ENCODE measurements around the gene CNTNAP5. TPM values are rescaled to one million over a fixed set of nuclear protein-coding genes. Genes with fewer than 3 reads are reported as not detected.

Gene CNTNAP5
- total RNA-seq (2022) = not detected in 2 replicates
- percentile 1 among the genes with signal in this experiment for Bru-seq, nascent RNA
- BruChase-seq, experiment 1, labeled RNA remaining after a 6-hour chase = percentile 1 among the genes with signal in this experiment
- BruChase-seq, experiment 2, labeled RNA remaining after a 2-hour chase = percentile 1 among the genes with signal in this experiment
- long read RNA-seq = 0 reads

GRCh38 chr2:124025171-124025580 lies at the start of gene CNTNAP5:
TSS of gene CNTNAP5 (plus strand) at chr2:124025287. CDS start at chr2:124025651, 364 bp downstream.
- ChIA-PET POLR2A (no interaction called here), CTCF (interaction anchor here (0.7 to 7.7 kb wide), 6 partner anchors 11 to 1490 kb away, joined by 3 to 98 read pairs (median 3); no protein-coding TSS in a partner anchor)
- Mint-ChIP-seq H3K9me3 (ENCODE audit: unreplicated experiment) (no peaks in the 10 kb centered on the region), H3K27ac (ENCODE audit: low read depth, unreplicated experiment) (no peak within 1 kb of the TSS), H3K4me3 (ENCODE audit: unreplicated experiment) (no peak within 1 kb of the TSS), H3K4me1 (ENCODE audit: insufficient read depth, unreplicated experiment) (peaks cover 12% of the 10 kb centered on the region), H3K36me3 (ENCODE audit: insufficient read depth, unreplicated experiment) (no peaks in the 10 kb centered on the region), H3K27me3 (ENCODE audit: insufficient read depth, unreplicated experiment) (no peaks in the 10 kb centered on the region)
- intact Hi-C loops (cut with micrococcal nuclease) = loop anchor here (5.0 to 10.0 kb wide), 3 partner anchors 297 to 1720 kb away; no protein-coding TSS in a partner anchor
- no peak for DNase-seq (ENCODE audit: unreplicated experiment)
- TF ChIP-seq CTCF (IDR thresholded peaks at IDR 0.05; ENCODE audit: unreplicated experiment) = no peak
- no TSS peak for BruUV-seq (replicated peaks)

- Mint-ChIP-seq H3K27me3 (ENCODE audit: insufficient read depth, unreplicated experiment) (no peaks in the 10 kb centered on the region), H3K4me3 (ENCODE audit: unreplicated experiment) (no peak overlapping the region), H3K36me3 (ENCODE audit: insufficient read depth, unreplicated experiment) (no peaks in the 10 kb centered on the region), H3K27ac (ENCODE audit: low read depth, unreplicated experiment) (no peak overlapping the region), H3K4me1 (ENCODE audit: insufficient read depth, unreplicated experiment) (peaks cover 13% of the 10 kb centered on the region), H3K9me3 (ENCODE audit: unreplicated experiment) (peaks cover 23% of the 10 kb centered on the region)
- intact Hi-C loops (cut with micrococcal nuclease) = no loop called here
- TF ChIP-seq CTCF (IDR thresholded peaks at IDR 0.05; ENCODE audit: unreplicated experiment) = no peak
- no TSS peak for BruUV-seq (replicated peaks)
- ChIA-PET CTCF (no interaction called here), POLR2A (no interaction called here)
- no peak for DNase-seq (ENCODE audit: unreplicated experiment)
Measured at GRCh38 chr2:123976054-123976648, 48.9 kb upstream of the CNTNAP5 start.

- no peaks in the 10 kb centered on the region for H3K27me3 Mint-ChIP-seq (ENCODE audit: insufficient read depth, unreplicated experiment)
- TF ChIP-seq CTCF (IDR thresholded peaks at IDR 0.05; ENCODE audit: unreplicated experiment) = peak; percentile 57
- peak; percentile 67 for DNase-seq (ENCODE audit: unreplicated experiment)
- POLR2A ChIA-PET = no interaction called here
- H3K36me3 Mint-ChIP-seq (ENCODE audit: insufficient read depth, unreplicated experiment) = no peaks in the 10 kb centered on the region
- intact Hi-C loops (cut with micrococcal nuclease) = loop anchor here (1.0 to 5.0 kb wide), 3 partner anchors 477 to 1802 kb away; no protein-coding TSS in a partner anchor
- CTCF ChIA-PET = interaction anchor here (0.6 to 1.5 kb wide), 8 partner anchors 9 to 1033 kb away, joined by 3 to 5 read pairs (median 3); no protein-coding TSS in a partner anchor
- peak overlapping the region; percentile 10 for H3K4me3 Mint-ChIP-seq (ENCODE audit: unreplicated experiment)
- peaks cover 7% of the 10 kb centered on the region for H3K9me3 Mint-ChIP-seq (ENCODE audit: unreplicated experiment)
- BruUV-seq (replicated peaks) = no TSS peak
- H3K4me1 Mint-ChIP-seq (ENCODE audit: insufficient read depth, unreplicated experiment) = peaks cover 20% of the 10 kb centered on the region
- no peak overlapping the region for H3K27ac Mint-ChIP-seq (ENCODE audit: low read depth, unreplicated experiment)
Measured at GRCh38 chr2:123993728-123994323, 31.3 kb upstream of the CNTNAP5 start.

- intact Hi-C loops (cut with micrococcal nuclease) = no loop called here
- Mint-ChIP-seq H3K27me3 (ENCODE audit: insufficient read depth, unreplicated experiment) (no peaks in the 10 kb centered on the region), H3K4me3 (ENCODE audit: unreplicated experiment) (no peak overlapping the region), H3K4me1 (ENCODE audit: insufficient read depth, unreplicated experiment) (peaks cover 26% of the 10 kb centered on the region), H3K9me3 (ENCODE audit: unreplicated experiment) (no peaks in the 10 kb centered on the region), H3K36me3 (ENCODE audit: insufficient read depth, unreplicated experiment) (no peaks in the 10 kb centered on the region), H3K27ac (ENCODE audit: low read depth, unreplicated experiment) (no peak overlapping the region)
- no peak for DNase-seq (ENCODE audit: unreplicated experiment)
- CTCF ChIA-PET = interaction anchor here (0.6 to 1.4 kb wide), 8 partner anchors 9 to 1700 kb away, joined by 3 to 8 read pairs (median 4); no protein-coding TSS in a partner anchor
- no TSS peak for BruUV-seq (replicated peaks)
- TF ChIP-seq CTCF (IDR thresholded peaks at IDR 0.05; ENCODE audit: unreplicated experiment) = no peak
- POLR2A ChIA-PET = no interaction called here
Measured at GRCh38 chr2:123999681-124000080, 25.4 kb upstream of the CNTNAP5 start.
